ENCODE results near the gene ARHGAP42.

The ARHGAP42 gene

GRCh38 chr11:100760744-100761143 is 73.7 kb downstream of the ARHGAP42 start:
- TF ChIP-seq OSR1 (CRISPR knock-in tag; IDR thresholded peaks at IDR 0.05) = no peak
- TF ChIP-seq TCF4 (CRISPR knock-in tag; IDR thresholded peaks at IDR 0.05; ENCODE audit: borderline replicate concordance) = no peak
- TF ChIP-seq CSRNP3 (CRISPR knock-in tag; IDR thresholded peaks at IDR 0.05) = no peak
- TF ChIP-seq RARB (CRISPR knock-in tag; IDR thresholded peaks at IDR 0.05) = no peak
- TF ChIP-seq TSHZ2 (CRISPR knock-in tag; IDR thresholded peaks at IDR 0.05) = no peak
- TF ChIP-seq SNAI2 (CRISPR knock-in tag; IDR thresholded peaks at IDR 0.05) = no peak
- TF ChIP-seq POU6F1 (CRISPR knock-in tag; IDR thresholded peaks at IDR 0.05; ENCODE audit: borderline replicate concordance, low read depth) = no peak
- no peak for TF ChIP-seq ZNF8 (CRISPR knock-in tag; IDR thresholded peaks at IDR 0.05)
- no peak for TF ChIP-seq PPARA (CRISPR knock-in tag; IDR thresholded peaks at IDR 0.05; ENCODE audit: borderline replicate concordance)
- TF ChIP-seq ZFP30 (CRISPR knock-in tag; IDR thresholded peaks at IDR 0.05) = no peak
- TF ChIP-seq BACH2 (CRISPR knock-in tag; IDR thresholded peaks at IDR 0.05; ENCODE audit: borderline replicate concordance) = no peak
- TF ChIP-seq CREB5 (CRISPR knock-in tag; IDR thresholded peaks at IDR 0.05; ENCODE audit: low read depth) = no peak
- TF ChIP-seq ZNF565 (CRISPR knock-in tag; conservative IDR thresholded peaks at IDR 0.05; ENCODE audit: low read depth) = no peak
- no peak for TF ChIP-seq ZNF70 (CRISPR knock-in tag; IDR thresholded peaks at IDR 0.05)
- no peak for TF ChIP-seq GLIS3 (CRISPR knock-in tag; IDR thresholded peaks at IDR 0.05)
- no peak for TF ChIP-seq ZFP3 (CRISPR knock-in tag; IDR thresholded peaks at IDR 0.05)
- TF ChIP-seq CSDC2 (CRISPR knock-in tag; IDR thresholded peaks at IDR 0.05) = no peak
- ATAC-seq = no peak

- no peak for ATAC-seq
- no peak for TF ChIP-seq ZFP30 (CRISPR knock-in tag; IDR thresholded peaks at IDR 0.05)
- TF ChIP-seq CSDC2 (CRISPR knock-in tag; IDR thresholded peaks at IDR 0.05) = no peak
- TF ChIP-seq ZNF70 (CRISPR knock-in tag; IDR thresholded peaks at IDR 0.05) = no peak
- no peak for TF ChIP-seq ESRRG (CRISPR knock-in tag; IDR thresholded peaks at IDR 0.05)
- TF ChIP-seq ZNF8 (CRISPR knock-in tag; IDR thresholded peaks at IDR 0.05) = no peak
- TF ChIP-seq ZC3H10 (CRISPR knock-in tag; IDR thresholded peaks at IDR 0.05) = no peak
- no peak for TF ChIP-seq OSR1 (CRISPR knock-in tag; IDR thresholded peaks at IDR 0.05)
- no peak for TF ChIP-seq ARNTL (CRISPR knock-in tag; IDR thresholded peaks at IDR 0.05; ENCODE audit: borderline replicate concordance, low read depth)
These were observed 74.8 kb downstream of the ARHGAP42 start for GRCh38 chr11:100761841-100762240.

- no peak for TF ChIP-seq SNAI2 (CRISPR knock-in tag; IDR thresholded peaks at IDR 0.05)
- no peak for TF ChIP-seq ZFP3 (CRISPR knock-in tag; IDR thresholded peaks at IDR 0.05)
- no peak for TF ChIP-seq POU6F1 (CRISPR knock-in tag; IDR thresholded peaks at IDR 0.05; ENCODE audit: borderline replicate concordance, low read depth)
- TF ChIP-seq CSRNP3 (CRISPR knock-in tag; IDR thresholded peaks at IDR 0.05) = no peak
- ATAC-seq = no peak
These were observed 79.7 kb downstream of the ARHGAP42 start for GRCh38 chr11:100766764-100767163.
